Lower leg skin (tissue), 3 donors: ENCODE results near the gene MSL3B.

Experiments
- POLR2A ChIP-seq, 2 donors: fragments of 450-650 bp; IDR thresholded peaks; one replicate each; pipeline ENCODE4 v1.6.1; 2016 to 2017; ENCODE audit warnings: antibody characterized with exemption in 2 of 2, mild to moderate bottlenecking in 1 of 2, moderate library complexity in 1 of 2
- TF ChIP-seq, protein P1 (sequence below), 3 donors: fragments of 450-650 bp; IDR thresholded peaks; one replicate each; pipeline ENCODE4 v1.5.1; 2016; ENCODE audit warnings: antibody characterized with exemption in 3 of 3, mild to moderate bottlenecking in 3 of 3, moderate library complexity in 2 of 3

DNA sequence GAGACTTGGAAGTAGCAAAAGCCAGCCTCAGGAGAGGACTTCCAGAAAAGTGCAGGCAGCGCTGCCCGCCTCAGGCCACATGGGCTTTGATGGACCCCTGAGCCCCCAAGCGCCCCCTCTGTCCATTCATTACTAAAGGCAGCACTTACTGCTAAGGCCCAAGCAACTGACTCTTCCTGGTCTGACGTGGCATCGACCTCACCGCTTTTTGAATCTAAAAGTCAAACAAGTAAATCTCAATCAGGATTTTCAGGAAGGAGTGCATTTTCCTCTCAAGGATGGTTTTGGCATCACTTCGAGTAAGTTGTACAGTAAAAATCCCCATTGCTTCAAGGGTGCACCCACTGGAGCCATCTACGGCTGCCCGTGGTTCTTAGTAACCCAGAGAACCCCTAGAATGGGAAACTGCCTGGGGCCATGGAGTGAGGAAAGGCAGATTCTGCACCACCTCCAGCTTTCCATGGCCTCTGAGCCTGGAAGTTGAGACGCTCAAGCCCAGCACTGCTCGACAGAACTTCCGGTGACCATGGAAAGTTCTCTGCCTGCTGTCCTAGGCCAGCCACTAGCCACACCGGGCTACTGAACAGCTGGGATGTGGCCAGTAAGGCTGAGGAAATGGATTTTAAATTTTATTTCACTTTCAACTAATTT lies 20.8 kb downstream of the MSL3B start:
- TF ChIP-seq, protein P1, sequence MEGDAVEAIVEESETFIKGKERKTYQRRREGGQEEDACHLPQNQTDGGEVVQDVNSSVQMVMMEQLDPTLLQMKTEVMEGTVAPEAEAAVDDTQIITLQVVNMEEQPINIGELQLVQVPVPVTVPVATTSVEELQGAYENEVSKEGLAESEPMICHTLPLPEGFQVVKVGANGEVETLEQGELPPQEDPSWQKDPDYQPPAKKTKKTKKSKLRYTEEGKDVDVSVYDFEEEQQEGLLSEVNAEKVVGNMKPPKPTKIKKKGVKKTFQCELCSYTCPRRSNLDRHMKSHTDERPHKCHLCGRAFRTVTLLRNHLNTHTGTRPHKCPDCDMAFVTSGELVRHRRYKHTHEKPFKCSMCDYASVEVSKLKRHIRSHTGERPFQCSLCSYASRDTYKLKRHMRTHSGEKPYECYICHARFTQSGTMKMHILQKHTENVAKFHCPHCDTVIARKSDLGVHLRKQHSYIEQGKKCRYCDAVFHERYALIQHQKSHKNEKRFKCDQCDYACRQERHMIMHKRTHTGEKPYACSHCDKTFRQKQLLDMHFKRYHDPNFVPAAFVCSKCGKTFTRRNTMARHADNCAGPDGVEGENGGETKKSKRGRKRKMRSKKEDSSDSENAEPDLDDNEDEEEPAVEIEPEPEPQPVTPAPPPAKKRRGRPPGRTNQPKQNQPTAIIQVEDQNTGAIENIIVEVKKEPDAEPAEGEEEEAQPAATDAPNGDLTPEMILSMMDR (IDR thresholded peaks at IDR 0.05) = no peak
- no peak for TF ChIP-seq POLR2A (IDR thresholded peaks at IDR 0.05)
